Prostate gland (tissue), 2 donors: Measurements from ENCODE around the gene NOXO1.

ENCODE experiments used
- POLR2AphosphoS5 ChIP-seq: sonication (generic); formaldehyde crosslinking; IDR thresholded peaks from one replicate; pipeline ENCODE4 v1.6.1; 2017; ENCODE audit warnings: antibody characterized with exemption
- TF ChIP-seq, protein P1 (sequence below), 4 experiments: fragments of 200-600 bp in 2 of 4; fragments of 450-650 bp in 2 of 4; sonication (generic) in 2 of 4; IDR thresholded peaks; 1 replicate in 3 of 4; 2 replicates in 1 of 4; pipeline ENCODE4 v1.5.1; 2016 to 2019; ENCODE audit warnings: antibody characterized with exemption in 4 of 4, mild to moderate bottlenecking in 2 of 4, moderate library complexity in 2 of 4

DNA sequence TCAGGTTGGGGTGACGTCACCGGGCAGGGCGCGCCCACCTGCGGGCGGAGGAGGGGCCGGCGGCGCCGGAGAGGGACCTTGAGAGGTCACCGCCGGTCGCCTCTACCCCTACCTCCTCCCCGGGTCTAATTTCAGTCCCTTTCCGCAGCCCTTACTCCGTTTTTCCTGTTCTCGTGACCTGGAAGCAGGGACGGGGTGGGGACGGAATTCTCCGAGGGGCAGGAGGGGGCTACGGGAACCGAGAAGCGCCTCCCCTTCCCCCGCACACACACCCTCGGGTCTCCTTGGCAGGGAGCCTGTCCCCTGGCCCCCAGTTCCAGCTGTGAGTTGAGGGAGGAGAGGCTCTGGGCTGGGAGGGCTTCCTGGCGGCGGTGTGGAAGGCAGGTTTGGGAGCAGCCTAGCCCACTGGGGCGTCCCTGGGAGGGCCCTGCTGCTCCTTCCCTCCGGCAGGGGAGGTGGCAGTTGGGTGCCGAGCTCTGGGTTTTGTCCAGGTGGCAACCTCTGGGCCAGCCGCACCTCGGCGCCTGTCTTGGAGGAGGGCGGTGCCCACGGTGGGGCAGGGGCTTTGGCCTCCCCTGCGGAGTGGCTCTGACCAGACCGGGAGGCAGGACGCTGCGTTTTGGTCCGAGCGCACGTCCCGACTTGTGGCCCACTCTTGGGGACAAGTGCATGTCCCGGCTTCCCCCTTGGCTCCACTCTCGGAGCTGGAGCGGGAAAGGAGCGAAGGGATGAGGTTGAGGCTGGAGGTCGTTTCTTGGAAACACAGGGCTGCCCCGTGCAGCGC, 9.3 kb upstream of the NOXO1 start:
- no peak for TF ChIP-seq POLR2AphosphoS5
- TF ChIP-seq, protein P1, sequence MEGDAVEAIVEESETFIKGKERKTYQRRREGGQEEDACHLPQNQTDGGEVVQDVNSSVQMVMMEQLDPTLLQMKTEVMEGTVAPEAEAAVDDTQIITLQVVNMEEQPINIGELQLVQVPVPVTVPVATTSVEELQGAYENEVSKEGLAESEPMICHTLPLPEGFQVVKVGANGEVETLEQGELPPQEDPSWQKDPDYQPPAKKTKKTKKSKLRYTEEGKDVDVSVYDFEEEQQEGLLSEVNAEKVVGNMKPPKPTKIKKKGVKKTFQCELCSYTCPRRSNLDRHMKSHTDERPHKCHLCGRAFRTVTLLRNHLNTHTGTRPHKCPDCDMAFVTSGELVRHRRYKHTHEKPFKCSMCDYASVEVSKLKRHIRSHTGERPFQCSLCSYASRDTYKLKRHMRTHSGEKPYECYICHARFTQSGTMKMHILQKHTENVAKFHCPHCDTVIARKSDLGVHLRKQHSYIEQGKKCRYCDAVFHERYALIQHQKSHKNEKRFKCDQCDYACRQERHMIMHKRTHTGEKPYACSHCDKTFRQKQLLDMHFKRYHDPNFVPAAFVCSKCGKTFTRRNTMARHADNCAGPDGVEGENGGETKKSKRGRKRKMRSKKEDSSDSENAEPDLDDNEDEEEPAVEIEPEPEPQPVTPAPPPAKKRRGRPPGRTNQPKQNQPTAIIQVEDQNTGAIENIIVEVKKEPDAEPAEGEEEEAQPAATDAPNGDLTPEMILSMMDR (IDR thresholded peaks at IDR 0.05): no peak
